GM23248 (cell line): ENCODE results near the gene RPL15.

Experiments
- EZH2 ChIP-seq: fragments of 200-600 bp; sonication (generic); IDR thresholded peaks from 2 replicates; pipeline ENCODE4 v1.6.1; 2018; ENCODE audit warnings: antibody characterized with exemption, mild to moderate bottlenecking; ENCODE audit not compliant: insufficient read depth, poor library complexity, severe bottlenecking
- EZH2phosphoT487 ChIP-seq: fragments of 200-600 bp; sonication (generic); IDR thresholded peaks from 2 replicates; pipeline ENCODE4 v1.6.1; 2018; ENCODE audit warnings: antibody characterized with exemption, moderate library complexity, mild to moderate bottlenecking, low read depth; ENCODE audit not compliant: insufficient read depth

GRCh38 chr3:23937296-23937695 lies 20.4 kb downstream of the RPL15 start:
- TF ChIP-seq EZH2, result no peak
- TF ChIP-seq EZH2phosphoT487, result no peak
